ENCODE measurements around the gene ALOX15B.

ALOX15B gene

DNA sequence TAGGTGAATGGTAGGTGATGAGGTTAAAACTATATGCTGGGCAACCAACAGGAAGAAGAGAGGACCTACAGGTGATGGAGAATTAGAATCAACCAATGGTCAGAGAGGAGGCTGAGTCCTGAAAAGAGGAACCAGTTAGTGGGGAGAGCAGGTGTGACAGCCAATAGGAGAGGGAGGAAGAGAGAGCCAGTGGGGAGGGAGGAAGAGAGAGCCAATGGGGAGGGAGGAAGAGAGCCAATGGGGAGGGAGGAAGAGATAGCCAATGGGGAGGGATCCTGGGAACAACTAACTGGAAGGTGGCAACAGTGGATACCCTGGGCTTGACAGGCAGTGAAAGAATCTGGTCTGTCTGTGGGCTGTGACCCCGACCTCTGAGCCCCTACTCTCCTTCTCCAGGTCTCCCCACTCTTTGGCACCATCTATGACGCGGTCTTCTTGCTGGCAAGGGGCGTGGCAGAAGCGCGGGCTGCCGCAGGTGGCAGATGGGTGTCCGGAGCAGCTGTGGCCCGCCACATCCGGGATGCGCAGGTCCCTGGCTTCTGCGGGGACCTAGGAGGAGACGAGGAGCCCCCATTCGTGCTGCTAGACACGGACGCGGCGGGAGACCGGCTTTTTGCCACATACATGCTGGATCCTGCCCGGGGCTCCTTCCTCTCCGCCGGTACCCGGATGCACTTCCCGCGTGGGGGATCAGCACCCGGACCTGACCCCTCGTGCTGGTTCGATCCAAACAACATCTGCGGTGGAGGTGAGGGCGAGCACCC lies 32.7 kb upstream of the ALOX15B start:
- DNase-seq (ENCODE audit: low spot score) = no peak

DNA sequence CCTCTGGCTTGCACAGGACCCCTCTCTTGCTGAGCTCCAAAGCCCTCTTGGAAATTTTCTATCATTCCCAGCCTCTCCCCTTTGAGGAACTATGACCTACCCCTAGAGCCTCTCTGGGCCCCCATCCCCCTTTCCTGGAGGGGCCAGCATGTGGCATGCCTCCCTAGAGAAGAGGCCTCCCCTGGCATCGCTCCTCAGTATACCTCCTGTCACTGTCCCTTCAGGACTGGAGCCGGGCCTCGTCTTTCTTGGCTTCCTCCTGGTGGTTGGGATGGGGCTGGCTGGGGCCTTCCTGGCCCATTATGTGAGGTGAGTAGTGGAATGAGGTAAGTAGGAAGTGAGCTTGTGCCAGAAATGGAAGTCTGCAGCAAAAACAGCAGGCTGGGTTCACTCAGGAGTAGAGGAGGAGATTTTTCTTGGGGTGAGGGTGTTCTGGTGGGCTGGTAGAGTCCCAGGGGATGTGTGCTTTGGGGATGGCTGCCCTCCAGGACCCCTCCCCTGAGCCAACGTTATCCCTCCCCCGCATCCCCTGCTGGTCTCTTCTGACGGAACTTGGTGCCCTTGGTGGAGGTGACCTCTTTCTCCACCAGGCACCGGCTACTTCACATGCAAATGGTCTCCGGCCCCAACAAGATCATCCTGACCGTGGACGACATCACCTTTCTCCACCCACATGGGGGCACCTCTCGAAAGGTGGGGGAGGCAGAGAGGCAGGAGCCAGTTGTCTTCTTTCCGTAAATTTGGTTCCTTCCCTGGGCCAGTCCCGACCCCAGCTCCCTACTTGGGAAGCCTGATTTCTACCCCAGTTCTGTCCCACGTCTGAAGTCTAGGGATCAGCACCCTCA lies 31.8 kb upstream of the ALOX15B start:
- H3K4me1 Mint-ChIP-seq (ENCODE audit: low read depth) = peaks cover 3% of the 10 kb centered on the region
- H3K4me3 Mint-ChIP-seq = no peak overlapping the region
- DNase-seq (ENCODE audit: low spot score) = no peak
- H3K9me3 Mint-ChIP-seq = no peaks in the 10 kb centered on the region
- no peak overlapping the region for H3K27ac Mint-ChIP-seq
- peaks cover 27% of the 10 kb centered on the region for H3K27me3 Mint-ChIP-seq (ENCODE audit: low read depth)
- no peaks in the 10 kb centered on the region for H3K36me3 Mint-ChIP-seq (ENCODE audit: low read depth)

More for the DNA sequence above, 32.7 kb upstream of the ALOX15B start:
- Mint-ChIP-seq H3K36me3 (ENCODE audit: low read depth) (no peaks in the 10 kb centered on the region), H3K4me1 (ENCODE audit: low read depth) (peaks cover 6% of the 10 kb centered on the region), H3K4me3 (no peak overlapping the region), H3K27ac (no peak overlapping the region), H3K9me3 (no peaks in the 10 kb centered on the region), H3K27me3 (ENCODE audit: low read depth) (peaks cover 33% of the 10 kb centered on the region)

DNA sequence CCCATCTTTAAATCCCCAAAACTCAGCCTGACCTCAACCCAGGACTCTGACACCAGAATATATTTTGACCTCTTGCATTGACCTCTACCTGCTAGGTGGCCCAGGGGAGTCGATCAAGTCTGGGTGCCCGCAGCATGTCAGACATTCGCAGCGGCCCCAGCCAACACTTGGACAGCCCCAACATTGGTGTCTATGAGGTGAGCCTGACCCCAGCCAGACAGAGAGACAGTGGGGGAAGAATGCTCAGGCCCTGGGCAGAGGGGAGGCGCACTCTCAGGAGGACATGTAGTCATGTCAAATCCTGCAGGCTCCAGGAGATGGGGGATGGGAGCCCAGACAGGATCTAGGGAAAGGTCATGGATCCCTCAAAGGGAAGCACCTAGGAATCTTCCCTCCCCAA lies 31.0 kb upstream of the ALOX15B start:
- no peaks in the 10 kb centered on the region for H3K4me1 Mint-ChIP-seq (ENCODE audit: low read depth)
- no peak overlapping the region for H3K4me3 Mint-ChIP-seq
- peaks cover 23% of the 10 kb centered on the region for H3K27me3 Mint-ChIP-seq (ENCODE audit: low read depth)
- no peak for DNase-seq (ENCODE audit: low spot score)
- no peak overlapping the region for H3K27ac Mint-ChIP-seq
- no peaks in the 10 kb centered on the region for H3K36me3 Mint-ChIP-seq (ENCODE audit: low read depth)
- H3K9me3 Mint-ChIP-seq = no peaks in the 10 kb centered on the region

DNA sequence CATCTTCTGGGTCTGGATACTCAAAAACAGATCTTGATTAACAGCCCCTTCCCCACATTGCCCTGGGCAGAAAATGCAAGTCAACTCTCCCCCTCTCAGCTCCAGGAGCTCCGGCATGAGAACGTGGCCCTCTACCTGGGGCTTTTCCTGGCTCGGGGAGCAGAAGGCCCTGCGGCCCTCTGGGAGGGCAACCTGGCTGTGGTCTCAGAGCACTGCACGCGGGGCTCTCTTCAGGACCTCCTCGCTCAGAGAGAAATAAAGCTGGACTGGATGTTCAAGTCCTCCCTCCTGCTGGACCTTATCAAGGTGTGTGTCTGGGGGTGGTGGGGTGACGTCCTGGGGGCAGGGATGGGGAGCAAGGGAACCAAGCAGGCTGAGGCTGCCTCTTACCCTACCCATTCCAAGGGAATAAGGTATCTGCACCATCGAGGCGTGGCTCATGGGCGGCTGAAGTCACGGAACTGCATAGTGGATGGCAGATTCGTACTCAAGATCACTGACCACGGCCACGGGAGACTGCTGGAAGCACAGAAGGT lies 26.7 kb upstream of the ALOX15B start:
- peaks cover 22% of the 10 kb centered on the region for H3K27me3 Mint-ChIP-seq (ENCODE audit: low read depth)
- H3K27ac Mint-ChIP-seq = no peak overlapping the region
- no peaks in the 10 kb centered on the region for H3K9me3 Mint-ChIP-seq
- peaks cover 7% of the 10 kb centered on the region for H3K4me1 Mint-ChIP-seq (ENCODE audit: low read depth)
- DNase-seq (ENCODE audit: low spot score) = no peak
- H3K4me3 Mint-ChIP-seq = no peak overlapping the region
- H3K36me3 Mint-ChIP-seq (ENCODE audit: low read depth) = no peaks in the 10 kb centered on the region

DNA sequence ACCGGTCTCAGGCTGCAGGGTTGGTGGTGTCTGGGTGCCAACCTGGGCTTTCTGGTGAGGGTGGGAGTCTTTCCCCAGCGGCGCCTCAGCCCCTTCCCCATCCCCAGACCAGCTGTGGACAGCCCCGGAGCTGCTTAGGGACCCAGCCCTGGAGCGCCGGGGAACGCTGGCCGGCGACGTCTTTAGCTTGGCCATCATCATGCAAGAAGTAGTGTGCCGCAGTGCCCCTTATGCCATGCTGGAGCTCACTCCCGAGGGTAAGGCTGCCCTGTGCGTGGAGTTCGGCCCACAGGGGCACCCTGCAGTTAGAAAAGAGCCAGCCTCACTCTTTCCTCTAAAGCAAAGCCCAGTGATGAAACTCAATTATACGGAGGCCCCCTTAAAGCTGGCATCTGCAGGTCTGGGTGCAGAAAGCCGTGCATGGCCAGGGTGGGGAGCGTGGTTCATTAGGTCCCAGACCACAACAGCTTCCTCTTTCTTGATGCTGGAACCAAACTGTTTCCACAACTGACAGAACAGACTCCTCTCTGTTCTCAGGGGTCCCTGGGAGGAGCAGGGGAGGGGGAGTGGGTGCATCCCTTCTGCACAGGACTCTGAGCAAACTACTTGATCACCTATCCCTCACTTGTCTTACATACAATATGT lies 25.7 kb upstream of the ALOX15B start:
- no peak for DNase-seq (ENCODE audit: low spot score)
- peaks cover 25% of the 10 kb centered on the region for H3K27me3 Mint-ChIP-seq (ENCODE audit: low read depth)
- no peaks in the 10 kb centered on the region for H3K9me3 Mint-ChIP-seq
- H3K4me1 Mint-ChIP-seq (ENCODE audit: low read depth) = peaks cover 7% of the 10 kb centered on the region
- no peak overlapping the region for H3K27ac Mint-ChIP-seq
- H3K4me3 Mint-ChIP-seq = no peak overlapping the region
- no peaks in the 10 kb centered on the region for H3K36me3 Mint-ChIP-seq (ENCODE audit: low read depth)

DNA sequence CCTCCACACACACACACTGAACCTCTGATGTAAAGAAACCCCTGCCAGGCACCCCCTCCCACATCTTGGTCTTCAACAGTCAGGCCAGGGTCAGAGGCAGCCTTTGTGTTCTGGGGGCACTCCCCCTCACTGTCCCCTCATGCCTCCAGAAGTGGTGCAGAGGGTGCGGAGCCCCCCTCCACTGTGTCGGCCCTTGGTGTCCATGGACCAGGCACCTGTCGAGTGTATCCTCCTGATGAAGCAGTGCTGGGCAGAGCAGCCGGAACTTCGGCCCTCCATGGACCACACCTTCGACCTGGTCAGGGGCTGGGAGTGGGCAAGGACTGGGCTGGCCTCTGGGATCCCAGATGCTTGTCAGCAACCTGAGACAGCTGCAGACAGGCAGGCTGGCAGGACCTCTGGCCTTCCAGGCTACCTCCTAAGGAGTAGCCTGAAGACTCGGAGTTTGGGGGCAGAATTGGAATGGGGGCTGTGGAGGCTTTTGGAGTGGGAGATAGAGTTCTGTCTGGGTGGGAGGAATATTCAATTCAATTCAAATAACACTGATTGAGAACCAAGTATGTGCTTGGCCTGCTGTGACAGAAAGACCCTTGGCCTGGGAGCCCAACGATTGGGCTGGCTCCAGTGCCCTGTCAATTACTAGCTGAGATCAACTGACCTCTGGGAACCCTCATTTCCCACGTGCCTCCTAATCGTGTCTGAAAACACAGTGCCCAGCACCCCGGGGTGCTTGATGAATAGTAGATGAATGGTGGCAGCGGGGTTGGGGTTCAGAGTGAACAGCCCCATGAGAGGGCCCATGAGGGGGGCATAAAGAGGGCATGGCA lies 24.9 kb upstream of the ALOX15B start:
- no peak for DNase-seq (ENCODE audit: low spot score)
- H3K27ac Mint-ChIP-seq = no peak overlapping the region

DNA sequence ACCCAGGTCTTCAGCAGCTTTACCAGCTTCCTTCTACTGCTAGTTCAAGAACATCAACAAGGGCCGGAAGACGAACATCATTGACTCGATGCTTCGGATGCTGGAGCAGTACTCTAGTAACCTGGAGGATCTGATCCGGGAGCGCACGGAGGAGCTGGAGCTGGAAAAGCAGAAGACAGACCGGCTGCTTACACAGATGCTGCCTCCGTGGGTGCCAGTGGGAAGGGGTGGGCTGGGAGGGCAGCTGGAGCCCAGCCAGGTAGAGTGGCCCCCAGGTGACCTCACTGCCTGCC lies 24.4 kb upstream of the ALOX15B start:
- Mint-ChIP-seq H3K4me3 (no peak overlapping the region), H3K27me3 (ENCODE audit: low read depth) (peaks cover 26% of the 10 kb centered on the region)

More for the DNA sequence above, 24.9 kb upstream of the ALOX15B start:
- Mint-ChIP-seq H3K9me3 (no peaks in the 10 kb centered on the region), H3K36me3 (ENCODE audit: low read depth) (no peaks in the 10 kb centered on the region), H3K4me1 (ENCODE audit: low read depth) (peaks cover 7% of the 10 kb centered on the region), H3K4me3 (no peak overlapping the region), H3K27me3 (ENCODE audit: low read depth) (peaks cover 26% of the 10 kb centered on the region)

DNA sequence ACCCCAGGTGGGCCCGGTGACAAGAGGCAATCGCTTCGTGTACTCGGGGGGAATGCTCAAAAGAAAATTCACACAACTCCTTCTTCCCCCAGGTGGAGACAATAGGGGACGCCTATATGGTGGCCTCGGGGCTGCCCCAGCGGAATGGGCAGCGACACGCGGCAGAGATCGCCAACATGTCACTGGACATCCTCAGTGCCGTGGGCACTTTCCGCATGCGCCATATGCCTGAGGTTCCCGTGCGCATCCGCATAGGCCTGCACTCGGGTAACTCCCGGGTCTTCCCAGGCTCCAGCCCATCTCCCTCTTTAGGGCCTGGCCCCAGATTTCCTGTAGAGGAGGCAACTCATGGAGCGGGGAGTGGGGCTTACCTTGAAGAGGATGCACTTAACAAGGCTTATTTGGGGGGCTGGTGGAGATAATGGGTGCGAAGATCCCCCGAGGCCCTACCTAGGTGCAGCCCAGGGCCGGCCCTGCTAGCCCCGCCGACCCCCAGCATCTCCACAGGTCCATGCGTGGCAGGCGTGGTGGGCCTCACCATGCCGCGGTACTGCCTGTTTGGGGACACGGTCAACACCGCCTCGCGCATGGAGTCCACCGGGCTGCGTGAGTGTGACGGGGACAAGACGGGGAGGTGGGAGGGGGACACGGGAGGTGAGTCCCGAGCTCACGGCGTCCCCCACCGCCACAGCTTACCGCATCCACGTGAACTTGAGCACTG lies 23.5 kb upstream of the ALOX15B start:
- Mint-ChIP-seq H3K4me1 (ENCODE audit: low read depth) (peaks cover 8% of the 10 kb centered on the region), H3K4me3 (no peak overlapping the region), H3K36me3 (ENCODE audit: low read depth) (no peaks in the 10 kb centered on the region), H3K9me3 (no peaks in the 10 kb centered on the region), H3K27me3 (ENCODE audit: low read depth) (peaks cover 26% of the 10 kb centered on the region), H3K27ac (no peak overlapping the region)
- no peak for DNase-seq (ENCODE audit: low spot score)

More for the DNA sequence above, 24.4 kb upstream of the ALOX15B start:
- Mint-ChIP-seq H3K36me3 (ENCODE audit: low read depth) (no peaks in the 10 kb centered on the region), H3K27ac (no peak overlapping the region), H3K9me3 (no peaks in the 10 kb centered on the region), H3K4me1 (ENCODE audit: low read depth) (peaks cover 7% of the 10 kb centered on the region)
- no peak for DNase-seq (ENCODE audit: low spot score)

DNA sequence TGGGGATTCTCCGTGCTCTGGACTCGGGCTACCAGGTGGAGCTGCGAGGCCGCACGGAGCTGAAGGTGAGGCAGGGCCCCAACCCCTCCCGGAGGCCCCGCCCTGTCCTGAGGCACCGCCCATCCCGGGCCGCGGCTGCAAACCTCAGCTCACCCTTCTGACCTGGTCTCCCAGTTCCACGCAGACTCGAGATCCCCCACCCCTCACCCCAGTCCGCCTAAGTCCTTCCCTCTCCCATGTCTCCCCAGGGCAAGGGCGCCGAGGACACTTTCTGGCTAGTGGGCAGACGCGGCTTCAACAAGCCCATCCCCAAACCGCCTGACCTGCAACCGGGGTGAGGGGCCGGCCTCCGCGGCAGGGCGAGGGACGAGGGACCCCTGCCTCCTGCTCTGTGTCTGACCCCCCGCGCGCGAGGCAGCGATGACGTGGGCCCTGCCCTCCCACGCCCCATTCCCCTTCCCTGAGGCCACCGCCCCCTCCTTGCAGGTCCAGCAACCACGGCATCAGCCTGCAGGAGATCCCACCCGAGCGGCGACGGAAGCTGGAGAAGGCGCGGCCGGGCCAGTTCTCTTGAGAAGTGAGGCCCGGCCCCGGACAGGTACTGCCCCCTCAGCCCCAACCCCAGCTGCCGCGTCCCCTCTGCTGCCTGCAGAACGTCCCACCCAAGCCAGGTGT lies 22.8 kb upstream of the ALOX15B start:
- DNase-seq (ENCODE audit: low spot score) = peak; percentile 17
- Mint-ChIP-seq H3K4me3 (peak overlapping the region; percentile 84), H3K9me3 (no peaks in the 10 kb centered on the region)

DNA sequence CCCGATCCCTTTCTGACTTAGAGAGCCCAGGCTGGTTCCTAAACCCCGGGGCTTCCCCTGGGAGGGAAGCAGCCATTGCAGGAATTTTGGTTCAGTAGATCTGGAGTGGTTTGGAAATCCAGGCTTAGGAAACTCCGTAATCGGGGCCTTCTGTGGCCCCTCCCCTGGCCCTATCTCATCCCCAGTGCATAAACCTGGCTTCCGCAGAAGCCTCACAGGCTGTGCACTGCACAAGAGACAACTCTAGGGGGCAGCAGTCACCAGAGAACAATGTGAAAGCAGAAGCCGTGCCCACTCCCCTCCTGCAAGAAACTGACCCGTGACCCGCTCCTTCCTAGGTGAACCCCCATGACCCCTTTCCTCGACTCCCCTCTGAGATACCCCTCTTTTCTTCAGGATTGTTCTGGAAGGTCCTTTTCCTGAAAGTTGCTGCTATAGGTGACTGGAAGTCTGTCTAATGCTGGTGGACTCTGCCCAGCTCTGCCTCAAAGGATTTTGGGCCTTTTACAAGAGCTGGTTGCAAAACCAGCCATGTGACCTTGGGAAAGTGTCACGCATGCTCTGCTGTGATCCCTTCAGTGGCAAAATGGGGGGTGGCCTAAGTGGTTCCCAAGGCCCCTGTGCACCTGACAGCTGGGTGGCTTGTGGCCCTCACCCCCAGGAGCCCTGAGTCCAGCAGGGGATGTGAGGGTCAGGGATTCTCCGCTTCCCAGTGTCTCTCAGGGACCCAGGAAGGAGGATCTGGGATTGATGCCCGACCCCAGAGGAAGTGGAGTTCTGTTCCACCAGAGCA lies 22.0 kb upstream of the ALOX15B start:
- peaks cover 26% of the 10 kb centered on the region for H3K27me3 Mint-ChIP-seq (ENCODE audit: low read depth)
- peak; percentile 54 for DNase-seq (ENCODE audit: low spot score)
- peak overlapping the region; percentile 84 for H3K4me3 Mint-ChIP-seq
- H3K4me1 Mint-ChIP-seq (ENCODE audit: low read depth) = peaks cover 8% of the 10 kb centered on the region
- no peaks in the 10 kb centered on the region for H3K36me3 Mint-ChIP-seq (ENCODE audit: low read depth)
- H3K9me3 Mint-ChIP-seq = no peaks in the 10 kb centered on the region
- no peak overlapping the region for H3K27ac Mint-ChIP-seq

More for the DNA sequence above, 22.8 kb upstream of the ALOX15B start:
- H3K27me3 Mint-ChIP-seq (ENCODE audit: low read depth) = peaks cover 26% of the 10 kb centered on the region
- H3K4me1 Mint-ChIP-seq (ENCODE audit: low read depth) = peaks cover 8% of the 10 kb centered on the region
- no peak overlapping the region for H3K27ac Mint-ChIP-seq
- H3K36me3 Mint-ChIP-seq (ENCODE audit: low read depth) = no peaks in the 10 kb centered on the region

DNA sequence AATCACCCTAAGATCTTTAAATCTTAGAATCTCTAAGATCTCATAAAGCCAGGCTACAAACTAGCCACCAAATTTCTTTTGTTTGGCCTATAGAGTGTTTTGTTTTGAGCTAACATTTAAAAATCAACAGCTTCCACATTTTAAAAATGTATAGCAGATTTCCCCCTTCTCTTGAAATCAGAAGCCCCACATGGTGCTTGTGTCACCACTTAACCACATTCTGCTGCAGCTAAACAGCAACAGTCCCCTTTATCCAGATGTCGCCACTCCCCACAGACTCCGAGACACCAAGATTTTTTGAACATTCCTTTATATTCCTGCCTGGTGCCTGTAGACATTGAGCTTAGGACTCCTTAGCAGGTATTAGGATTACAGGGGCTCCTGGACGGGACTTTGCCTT lies 20.4 kb upstream of the ALOX15B start:
- Mint-ChIP-seq H3K27ac (no peak overlapping the region), H3K4me3 (no peak overlapping the region), H3K9me3 (no peaks in the 10 kb centered on the region), H3K4me1 (ENCODE audit: low read depth) (peaks cover 8% of the 10 kb centered on the region), H3K36me3 (ENCODE audit: low read depth) (no peaks in the 10 kb centered on the region), H3K27me3 (ENCODE audit: low read depth) (peaks cover 26% of the 10 kb centered on the region)
- DNase-seq (ENCODE audit: low spot score) = no peak

DNA sequence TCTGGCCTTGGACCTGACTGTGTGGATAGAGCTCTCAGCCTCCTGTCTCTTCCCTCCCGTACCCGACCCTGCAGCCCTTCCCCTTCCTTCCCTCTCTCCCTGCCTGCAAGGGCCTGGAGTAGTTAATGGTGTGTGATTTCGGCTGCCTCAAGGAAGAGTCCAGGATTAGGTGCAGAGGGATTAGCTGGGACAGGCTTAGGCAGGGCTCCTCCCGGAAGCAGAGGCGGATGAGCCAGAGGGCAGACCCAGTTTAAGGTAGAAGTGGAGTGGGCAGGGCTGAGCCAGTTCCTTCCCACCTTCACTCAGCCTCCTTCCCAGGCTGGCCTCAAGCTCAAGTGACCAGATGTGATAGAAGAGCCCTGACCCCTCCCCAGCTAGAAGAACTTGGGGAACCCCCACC lies 19.7 kb upstream of the ALOX15B start:
- no peaks in the 10 kb centered on the region for H3K36me3 Mint-ChIP-seq (ENCODE audit: low read depth)
- peaks cover 8% of the 10 kb centered on the region for H3K4me1 Mint-ChIP-seq (ENCODE audit: low read depth)
- no peak overlapping the region for H3K4me3 Mint-ChIP-seq
- DNase-seq (ENCODE audit: low spot score) = no peak
- H3K9me3 Mint-ChIP-seq = no peaks in the 10 kb centered on the region
- H3K27me3 Mint-ChIP-seq (ENCODE audit: low read depth) = peaks cover 20% of the 10 kb centered on the region
- no peak overlapping the region for H3K27ac Mint-ChIP-seq
